Stimulated activated naive CD8-positive, alpha-beta T cell treated with anti-CD3 and anti-CD28 coated beads, Interleukin-15, amount 100 ng/mL, for 72 hours (primary cell): ENCODE data around the gene STEAP3.

Experiments used
- ATAC-seq: fragments of 150-1000 bp; cut with Tn5 transposase; 2 replicates; pipeline ENCODE4 v1.10.0; 2021; ENCODE audit warnings: mild to moderate bottlenecking, moderate library complexity
- DNase-seq, 2 donors: peaks; one replicate each; pipeline ENCODE4 v3.0.0; 2021 to 2022
- H3K27ac Mint-ChIP-seq, 2 donors: one replicate each; pipeline ENCODE4 v1.8.0; 2022; ENCODE audit warnings: mild to moderate bottlenecking in 2 of 2, mixed read lengths in 2 of 2, moderate library complexity in 2 of 2
- H3K27me3 Mint-ChIP-seq: one replicate; pipeline ENCODE4 v1.8.0; 2022; ENCODE audit warnings: mixed read lengths
- H3K4me1 Mint-ChIP-seq: one replicate; pipeline ENCODE4 v1.8.0; 2022; ENCODE audit warnings: mild to moderate bottlenecking, mixed read lengths
- H3K4me3 Mint-ChIP-seq, 2 donors: one replicate each; pipeline ENCODE4 v1.8.0; 2022; ENCODE audit warnings: mild to moderate bottlenecking in 2 of 2, mixed read lengths in 2 of 2, moderate library complexity in 1 of 2
- H3K9me3 Mint-ChIP-seq, 2 donors: one replicate each; pipeline ENCODE4 v1.8.0; 2022; ENCODE audit warnings: mixed read lengths in 2 of 2

STEAP3 gene

GRCh38 chr2:119192893-119193292 is 30.7 kb upstream of the STEAP3 start:
- no peak for DNase-seq
- H3K4me3 Mint-ChIP-seq: no peak overlapping the region
- no peaks in the 10 kb centered on the region for H3K9me3 Mint-ChIP-seq
- peaks cover 44% of the 10 kb centered on the region for H3K27me3 Mint-ChIP-seq
- H3K27ac Mint-ChIP-seq: no peak overlapping the region
- H3K4me1 Mint-ChIP-seq: no peaks in the 10 kb centered on the region
- no peak for ATAC-seq

- Mint-ChIP-seq H3K27me3 (peaks cover 51% of the 10 kb centered on the region), H3K27ac (peak overlapping the region in 1 of 2 donors; percentile 5), H3K9me3 (no peaks in the 10 kb centered on the region), H3K4me1 (no peaks in the 10 kb centered on the region), H3K4me3 (no peak overlapping the region)
- DNase-seq (no peak), ATAC-seq (no peak)
These were observed 28.6 kb upstream of the STEAP3 start for GRCh38 chr2:119195001-119195400.

- ATAC-seq: no peak
- no peaks in the 10 kb centered on the region for H3K4me1 Mint-ChIP-seq
- DNase-seq: no peak
- peaks cover 44% of the 10 kb centered on the region for H3K27me3 Mint-ChIP-seq
- no peak overlapping the region for H3K4me3 Mint-ChIP-seq
- no peak overlapping the region for H3K27ac Mint-ChIP-seq
- H3K9me3 Mint-ChIP-seq: no peaks in the 10 kb centered on the region
These were observed 27.7 kb upstream of the STEAP3 start for GRCh38 chr2:119195887-119196286.

GRCh38 chr2:119196301-119197125 is 27.1 kb upstream of the STEAP3 start:
- ATAC-seq (no peak), DNase-seq (no peak)
- no peak overlapping the region for H3K27ac Mint-ChIP-seq
- no peak overlapping the region for H3K4me3 Mint-ChIP-seq
- H3K9me3 Mint-ChIP-seq: no peaks in the 10 kb centered on the region
- H3K27me3 Mint-ChIP-seq: peaks cover 43% of the 10 kb centered on the region
- no peaks in the 10 kb centered on the region for H3K4me1 Mint-ChIP-seq

- peaks cover 43% of the 10 kb centered on the region for H3K27me3 Mint-ChIP-seq
- DNase-seq (no peak), ATAC-seq (no peak)
- no peak overlapping the region for H3K4me3 Mint-ChIP-seq
- no peaks in the 10 kb centered on the region for H3K9me3 Mint-ChIP-seq
- H3K4me1 Mint-ChIP-seq: no peaks in the 10 kb centered on the region
- H3K27ac Mint-ChIP-seq: no peak overlapping the region
These were observed 26.6 kb upstream of the STEAP3 start for GRCh38 chr2:119197126-119197405.

GRCh38 chr2:119197529-119198239 is 25.9 kb upstream of the STEAP3 start:
- no peaks in the 10 kb centered on the region for H3K9me3 Mint-ChIP-seq
- no peak for ATAC-seq
- no peaks in the 10 kb centered on the region for H3K4me1 Mint-ChIP-seq
- no peak for DNase-seq
- H3K27me3 Mint-ChIP-seq: peaks cover 42% of the 10 kb centered on the region
- no peak overlapping the region for H3K27ac Mint-ChIP-seq
- no peak overlapping the region for H3K4me3 Mint-ChIP-seq

- H3K9me3 Mint-ChIP-seq: no peaks in the 10 kb centered on the region
- H3K27ac Mint-ChIP-seq: no peak overlapping the region
- DNase-seq (no peak), ATAC-seq (no peak)
- H3K4me1 Mint-ChIP-seq: no peaks in the 10 kb centered on the region
- H3K27me3 Mint-ChIP-seq: peaks cover 36% of the 10 kb centered on the region
- no peak overlapping the region for H3K4me3 Mint-ChIP-seq
These were observed 25.3 kb upstream of the STEAP3 start for GRCh38 chr2:119198240-119198840.

- Mint-ChIP-seq H3K4me3 (no peak overlapping the region), H3K4me1 (no peaks in the 10 kb centered on the region), H3K27me3 (peaks cover 13% of the 10 kb centered on the region), H3K27ac (no peak overlapping the region), H3K9me3 (no peaks in the 10 kb centered on the region)
- ATAC-seq: no peak
- DNase-seq: no peak
These were observed 21.8 kb upstream of the STEAP3 start for GRCh38 chr2:119201815-119202214.

- DNase-seq: no peak
- peaks cover 13% of the 10 kb centered on the region for H3K27me3 Mint-ChIP-seq
These were observed 20.9 kb upstream of the STEAP3 start for GRCh38 chr2:119202610-119203310.

GRCh38 chr2:119204525-119204924 is 19.1 kb upstream of the STEAP3 start:
- no peak overlapping the region for H3K4me3 Mint-ChIP-seq
- ATAC-seq (peak; percentile 34), DNase-seq (no peak)
- H3K9me3 Mint-ChIP-seq: no peaks in the 10 kb centered on the region
- peaks cover 11% of the 10 kb centered on the region for H3K27me3 Mint-ChIP-seq
- H3K27ac Mint-ChIP-seq: no peak overlapping the region
- no peaks in the 10 kb centered on the region for H3K4me1 Mint-ChIP-seq

More at GRCh38 chr2:119202610-119203310, 20.9 kb upstream of the STEAP3 start:
- Mint-ChIP-seq H3K4me1 (no peaks in the 10 kb centered on the region), H3K27ac (peak overlapping the region in 1 of 2 donors; percentile 4), H3K9me3 (no peaks in the 10 kb centered on the region), H3K4me3 (no peak overlapping the region)
- no peak for ATAC-seq

GRCh38 chr2:119205001-119205706 is 18.5 kb upstream of the STEAP3 start:
- H3K4me1 Mint-ChIP-seq: no peaks in the 10 kb centered on the region
- no peak overlapping the region for H3K27ac Mint-ChIP-seq
- H3K27me3 Mint-ChIP-seq: peaks cover 14% of the 10 kb centered on the region
- no peak overlapping the region for H3K4me3 Mint-ChIP-seq
- H3K9me3 Mint-ChIP-seq: no peaks in the 10 kb centered on the region
- ATAC-seq (no peak), DNase-seq (no peak)

- H3K4me1 Mint-ChIP-seq: no peaks in the 10 kb centered on the region
- no peaks in the 10 kb centered on the region for H3K9me3 Mint-ChIP-seq
- DNase-seq: no peak
- H3K27me3 Mint-ChIP-seq: peaks cover 19% of the 10 kb centered on the region
- peak overlapping the region in 1 of 2 donors; percentile 48 for H3K27ac Mint-ChIP-seq
- no peak for ATAC-seq
- no peak overlapping the region for H3K4me3 Mint-ChIP-seq
These were observed 17.4 kb upstream of the STEAP3 start for GRCh38 chr2:119206201-119206600.

GRCh38 chr2:119207447-119207846 is 16.2 kb upstream of the STEAP3 start:
- H3K9me3 Mint-ChIP-seq: no peaks in the 10 kb centered on the region
- ATAC-seq: no peak
- H3K27ac Mint-ChIP-seq: no peak overlapping the region
- H3K4me1 Mint-ChIP-seq: no peaks in the 10 kb centered on the region
- H3K4me3 Mint-ChIP-seq: no peak overlapping the region
- peaks cover 24% of the 10 kb centered on the region for H3K27me3 Mint-ChIP-seq
- DNase-seq: no peak

GRCh38 chr2:119208791-119209203 is 14.8 kb upstream of the STEAP3 start:
- DNase-seq: no peak
- H3K4me3 Mint-ChIP-seq: no peak overlapping the region

GRCh38 chr2:119212139-119212800 is 11.4 kb upstream of the STEAP3 start:
- Mint-ChIP-seq H3K27ac (no peak overlapping the region), H3K27me3 (peaks cover 27% of the 10 kb centered on the region), H3K4me1 (no peaks in the 10 kb centered on the region), H3K9me3 (no peaks in the 10 kb centered on the region), H3K4me3 (no peak overlapping the region)
- DNase-seq (no peak), ATAC-seq (no peak)

More at GRCh38 chr2:119208791-119209203, 14.8 kb upstream of the STEAP3 start:
- Mint-ChIP-seq H3K27ac (no peak overlapping the region), H3K9me3 (no peaks in the 10 kb centered on the region), H3K27me3 (peaks cover 27% of the 10 kb centered on the region), H3K4me1 (no peaks in the 10 kb centered on the region)
- ATAC-seq: peak; percentile 16
